HepG2 (cell line): ENCODE results near the gene TTC28. TPM values are rescaled to one million over a fixed set of nuclear protein-coding genes. Genes with fewer than 3 reads are reported as not detected.

Experiments
- ATAC-seq: fragments of 200-7000 bp; cut with Tn5 transposase; 3 replicates; pipeline ENCODE4 v1.9.1; 2020; ENCODE audit warnings: mild to moderate bottlenecking, moderate library complexity
- BruUV-seq: library from RNA; stranded (reverse); fragments of 400-500 nt; replicated peaks from 2 replicates; lab custom pipeline; 2021; lab: Mats Ljungman, UMichigan
- CTCF ChIA-PET: fragments of 300-600 bp; formaldehyde crosslinking; extraction: SDS; loops from one replicate; lab custom pipeline; 2021; ENCODE audit warnings: low total read pairs, inconsistent platforms, low intra/inter-chr PET ratio; lab: Yijun Ruan, JAX
- POLR2A ChIA-PET: fragments of 350-600 bp; sonication (Branson Sonifier 250); formaldehyde crosslinking; loops from one replicate; lab custom pipeline; 2020; ENCODE audit warnings: antibody characterized with exemption, inconsistent platforms; lab: Yijun Ruan, JAX
- DNase-seq: peaks from one replicate; pipeline ENCODE4 v3.0.0-alpha.2; 2015; ENCODE audit warnings: low spot score
- FAIRE-seq: peaks from 3 replicates; lab custom pipeline; 2011; peaks lifted over from hg19 to GRCh38; lab: Jason Lieb, UNC
- H2AFZ ChIP-seq: one replicate; pipeline ENCODE4 v1.6.1; 2011; ENCODE audit warnings: low read length, inconsistent platforms
- H3K27ac ChIP-seq: fragments of 300-600 bp; 3 replicates; pipeline ENCODE4 v1.8.0; 2011; ENCODE audit warnings: mixed run types, mild to moderate bottlenecking, mixed read lengths, low read length, inconsistent platforms; ENCODE audit not compliant: insufficient read depth; ENCODE audit errors: extremely low read length
- H3K27me3 ChIP-seq, 2 experiments: fragments of 200-600 bp in 1 of 2; 2 replicates in 1 of 2; 3 replicates in 1 of 2; pipeline versions ENCODE4 v1.6.0 to v1.8.0; 2011; ENCODE audit warnings: low read length in 2 of 2, mild to moderate bottlenecking in 2 of 2, moderate library complexity in 2 of 2, inconsistent platforms in 1 of 2; ENCODE audit not compliant: insufficient read depth in 2 of 2, control insufficient read depth in 1 of 2
- H3K36me3 ChIP-seq, 2 experiments: fragments of 200-600 bp in 1 of 2; replicated peaks in 1 of 2; 2 replicates in 1 of 2; 3 replicates in 1 of 2; pipeline versions ENCODE4 v1.5.1 to v1.8.0; 2011; ENCODE audit warnings: low read length in 2 of 2, inconsistent platforms in 1 of 2; ENCODE audit not compliant: insufficient read depth in 2 of 2, control insufficient read depth in 1 of 2
- H3K4me1 ChIP-seq: 2 replicates; pipeline ENCODE4 v1.5.1; 2012; ENCODE audit warnings: low read length, inconsistent platforms; ENCODE audit not compliant: insufficient read depth
- H3K4me2 ChIP-seq: 2 replicates; pipeline ENCODE4 v1.6.0; 2011; ENCODE audit warnings: low read depth, low read length, inconsistent platforms
- H3K4me3 ChIP-seq, 3 experiments: fragments of 200-600 bp in 1 of 3; sonication (generic), shearing (Covaris generic) in 1 of 3; replicated peaks in 1 of 3; 2 replicates each; pipeline ENCODE4 v1.5.1; 2011 to 2016; ENCODE audit warnings: low read length in 3 of 3, inconsistent platforms in 2 of 3, low read depth in 2 of 3, mild to moderate bottlenecking in 2 of 3, control low read depth in 1 of 3, mixed read lengths in 1 of 3; ENCODE audit not compliant: insufficient read depth in 1 of 3
- H3K79me2 ChIP-seq: one replicate; pipeline ENCODE4 v1.6.1; 2011; ENCODE audit warnings: low read length, inconsistent platforms; ENCODE audit not compliant: insufficient read depth
- H3K9ac ChIP-seq: 2 replicates; pipeline ENCODE4 v1.6.0; 2011; ENCODE audit warnings: mild to moderate bottlenecking, low read depth, low read length, inconsistent platforms; ENCODE audit not compliant: insufficient read depth
- H3K9me3 ChIP-seq: 2 replicates; pipeline ENCODE4 v1.5.1; 2012; ENCODE audit warnings: mild to moderate bottlenecking, low read length
- H4K20me1 ChIP-seq: 2 replicates; pipeline ENCODE4 v1.6.0; 2011; ENCODE audit warnings: inconsistent platforms, mild to moderate bottlenecking, low read length, moderate library complexity; ENCODE audit not compliant: insufficient read depth
- CAMTA2 ChIP-seq: sonication (generic); formaldehyde crosslinking; IDR thresholded peaks from 2 replicates; pipeline ENCODE4 v1.4.0; 2020; ENCODE audit warnings: mild to moderate bottlenecking, missing genetic modification reagents, borderline replicate concordance
- CEBPB ChIP-seq: IDR thresholded peaks from 2 replicates; pipeline ENCODE4 v1.6.1; 2011; ENCODE audit warnings: low read depth, low read length, improper control_type of control experiment, borderline replicate concordance
- CEBPG ChIP-seq: IDR thresholded peaks from 2 replicates; pipeline ENCODE4 v1.6.1; 2016
- HMG20B ChIP-seq: conservative IDR thresholded peaks from 2 replicates; pipeline ENCODE4 v1.6.1; 2016; ENCODE audit warnings: missing genetic modification reagents, missing compliant biosample characterization
- KLF15 ChIP-seq: sonication (generic); formaldehyde crosslinking; IDR thresholded peaks from 2 replicates; pipeline ENCODE4 v1.8.1; 2023; ENCODE audit warnings: borderline replicate concordance, mild to moderate bottlenecking, inconsistent platforms, missing genetic modification reagents, mixed read lengths
- PAF1 ChIP-seq: IDR thresholded peaks from 2 replicates; pipeline ENCODE4 v1.6.1; 2016; ENCODE audit warnings: missing genetic modification reagents, missing compliant biosample characterization
- ZNF207 ChIP-seq: fragments of 450-650 bp; IDR thresholded peaks from 2 replicates; pipeline ENCODE4 v1.6.1; 2016; ENCODE audit warnings: antibody characterized with exemption, borderline replicate concordance
- ZNF670 ChIP-seq: sonication (generic); formaldehyde crosslinking; IDR thresholded peaks from 2 replicates; pipeline ENCODE4 v1.8.0; 2022; ENCODE audit warnings: mild to moderate bottlenecking, missing genetic modification reagents, borderline replicate concordance
- ZNF678 ChIP-seq: sonication (generic); formaldehyde crosslinking; IDR thresholded peaks from 2 replicates; pipeline ENCODE4 v1.4.0; 2020; ENCODE audit warnings: mild to moderate bottlenecking, missing genetic modification reagents
- WGBS: methylation state at CpG from one replicate; pipeline ENCODE4 v1.1.6; 2017; ENCODE audit warnings: low lambda C conversion rate; 5-methylcytosine and 5-hydroxymethylcytosine counted together
- in situ Hi-C: cut with HindIII; loops from 2 replicates; pipeline ENCODE4 v1.10.0; 2017; ENCODE audit warnings: low pct_unique_long_range_greater_than_20kb; ENCODE audit not compliant: extremely low pct_ligation_motif_present
- intact Hi-C: fragments of 100-400 bp; cut with micrococcal nuclease; formaldehyde crosslinking; loops from one replicate; pipeline ENCODE4 v1.10.0; 2022; ENCODE audit not compliant: unreplicated experiment
- polyA plus RNA-seq, 8 experiments: library from polyadenylated mRNA; depleted of rRNA in 3 of 8; stranded (reverse) in 7 of 8; unstranded in 1 of 8; fragments of >200 nt; fragmentation: Illumina TruSeq in 4 of 8; extraction: Trizol in 4 of 8; gene quantifications; 2 replicates each; pipeline versions ENCODE4 v1.2.1 to v1.2.3, GENCODE V29; 2011 to 2016; ENCODE audit warnings: low read depth in 4 of 8, missing spikeins in 1 of 8, mixed read lengths in 1 of 8; ENCODE audit not compliant: insufficient read depth in 1 of 8
- total RNA-seq, 5 experiments: library from RNA; depleted of rRNA; stranded (reverse); fragments of >200 nt; fragmentation: Illumina TruSeq; extraction: Trizol; gene quantifications; 2 replicates each; pipeline ENCODE4 v1.2.3, GENCODE V29; 2016; ENCODE audit warnings: low read depth in 1 of 5
- TF ChIP-seq, protein P1 (sequence below): fragments of 450-650 bp; IDR thresholded peaks from 2 replicates; pipeline ENCODE4 v1.6.1; 2017; ENCODE audit warnings: mild to moderate bottlenecking
- TF ChIP-seq, protein P2 (sequence below): sonication (generic); formaldehyde crosslinking; IDR thresholded peaks from 2 replicates; pipeline ENCODE4 v1.4.0; 2020; ENCODE audit warnings: missing genetic modification reagents, borderline replicate concordance
- TF ChIP-seq, protein P3 (sequence below): sonication (generic); formaldehyde crosslinking; IDR thresholded peaks from 2 replicates; pipeline ENCODE4 v1.5.1; 2020; ENCODE audit warnings: missing genetic modification reagents, mild to moderate bottlenecking, borderline replicate concordance
- TF ChIP-seq, protein P4 (sequence below): sonication (generic); formaldehyde crosslinking; IDR thresholded peaks from 2 replicates; pipeline ENCODE4 v1.8.0; 2022; ENCODE audit warnings: mild to moderate bottlenecking, missing genetic modification reagents
- TF ChIP-seq, protein P5 (sequence below), 2 experiments: sonication (generic) in 1 of 2; formaldehyde crosslinking in 1 of 2; IDR thresholded peaks; 2 replicates each; pipeline versions ENCODE4 v1.4.0 to v1.6.1; 2018 to 2020; ENCODE audit warnings: missing genetic modification reagents in 2 of 2, borderline replicate concordance in 1 of 2, low read depth in 1 of 2, mild to moderate bottlenecking in 1 of 2, missing biosample characterization in 1 of 2

TTC28 gene
- total and polyA plus RNA-seq, 2 of the 13 experiments (the other 11 are each of a cell fraction or from before 2014, with no cell fraction given): 4.2 to 13.1 TPM

DNA sequence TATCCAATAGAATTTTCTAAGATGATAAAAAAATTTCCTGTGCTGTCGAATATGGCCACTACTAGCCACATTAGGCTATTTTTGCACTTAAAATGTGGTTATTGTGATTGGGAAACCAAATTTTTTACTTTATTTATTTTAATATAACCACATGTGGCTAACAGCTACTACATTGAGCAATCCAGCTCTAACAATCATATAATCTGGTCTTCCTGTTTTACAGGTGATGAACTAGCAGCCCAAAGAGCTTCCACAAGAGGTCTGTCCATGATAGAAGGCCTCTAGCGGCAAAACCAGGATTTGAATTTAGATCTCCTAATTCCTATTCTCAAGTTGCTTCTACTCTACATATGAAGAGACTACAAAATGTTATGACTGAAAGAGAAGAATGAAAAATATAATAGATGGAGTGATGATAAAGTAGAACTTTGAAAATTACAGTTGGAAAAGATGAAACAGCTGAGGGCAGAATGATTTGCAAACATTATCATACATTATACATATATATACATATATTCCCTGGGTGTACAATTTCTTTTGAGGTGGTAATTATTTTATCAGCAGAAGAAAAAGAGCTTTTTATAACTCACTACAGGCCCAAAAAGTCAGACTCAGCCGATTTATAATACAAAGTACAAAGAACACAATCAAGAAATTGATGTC, 397.1 kb downstream of the TTC28 start:
- Histone ChIP-seq H3K9ac (no peak overlapping the region), H3K27me3 (no peaks in the 10 kb centered on the region), H3K79me2 (no peaks in the 10 kb centered on the region), H3K9me3 (no peaks in the 10 kb centered on the region), H2AFZ (no peak overlapping the region), H3K4me2 (no peak overlapping the region), H3K27ac (no peak overlapping the region), H3K4me1 (no peaks in the 10 kb centered on the region), H3K36me3 (no peaks in the 10 kb centered on the region), H4K20me1 (no peaks in the 10 kb centered on the region), H3K4me3 (no peak overlapping the region)
- FAIRE-seq: no peak
- BruUV-seq: no TSS peak
- no peak for ATAC-seq
- 96% methylated on average over 3 of the region's 3 CpGs for WGBS
- ChIA-PET POLR2A (no interaction called here), CTCF (no interaction called here)
- in situ Hi-C loops: no loop called here
- intact Hi-C loops: no loop called here
- DNase-seq: no peak
- TF ChIP-seq KLF15 (CRISPR knock-in tag) (no peak), CEBPG (CRISPR knock-in tag) (no peak), ZNF207 (no peak), ZNF678 (CRISPR knock-in tag) (no peak), CEBPB (no peak), ZNF670 (CRISPR knock-in tag) (no peak), PAF1 (CRISPR knock-in tag) (no peak), CAMTA2 (no peak), HMG20B (no peak)
- TF ChIP-seq, protein P1, sequence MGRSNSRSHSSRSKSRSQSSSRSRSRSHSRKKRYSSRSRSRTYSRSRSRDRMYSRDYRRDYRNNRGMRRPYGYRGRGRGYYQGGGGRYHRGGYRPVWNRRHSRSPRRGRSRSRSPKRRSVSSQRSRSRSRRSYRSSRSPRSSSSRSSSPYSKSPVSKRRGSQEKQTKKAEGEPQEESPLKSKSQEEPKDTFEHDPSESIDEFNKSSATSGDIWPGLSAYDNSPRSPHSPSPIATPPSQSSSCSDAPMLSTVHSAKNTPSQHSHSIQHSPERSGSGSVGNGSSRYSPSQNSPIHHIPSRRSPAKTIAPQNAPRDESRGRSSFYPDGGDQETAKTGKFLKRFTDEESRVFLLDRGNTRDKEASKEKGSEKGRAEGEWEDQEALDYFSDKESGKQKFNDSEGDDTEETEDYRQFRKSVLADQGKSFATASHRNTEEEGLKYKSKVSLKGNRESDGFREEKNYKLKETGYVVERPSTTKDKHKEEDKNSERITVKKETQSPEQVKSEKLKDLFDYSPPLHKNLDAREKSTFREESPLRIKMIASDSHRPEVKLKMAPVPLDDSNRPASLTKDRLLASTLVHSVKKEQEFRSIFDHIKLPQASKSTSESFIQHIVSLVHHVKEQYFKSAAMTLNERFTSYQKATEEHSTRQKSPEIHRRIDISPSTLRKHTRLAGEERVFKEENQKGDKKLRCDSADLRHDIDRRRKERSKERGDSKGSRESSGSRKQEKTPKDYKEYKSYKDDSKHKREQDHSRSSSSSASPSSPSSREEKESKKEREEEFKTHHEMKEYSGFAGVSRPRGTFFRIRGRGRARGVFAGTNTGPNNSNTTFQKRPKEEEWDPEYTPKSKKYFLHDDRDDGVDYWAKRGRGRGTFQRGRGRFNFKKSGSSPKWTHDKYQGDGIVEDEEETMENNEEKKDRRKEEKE: no peak
- TF ChIP-seq, protein P2, sequence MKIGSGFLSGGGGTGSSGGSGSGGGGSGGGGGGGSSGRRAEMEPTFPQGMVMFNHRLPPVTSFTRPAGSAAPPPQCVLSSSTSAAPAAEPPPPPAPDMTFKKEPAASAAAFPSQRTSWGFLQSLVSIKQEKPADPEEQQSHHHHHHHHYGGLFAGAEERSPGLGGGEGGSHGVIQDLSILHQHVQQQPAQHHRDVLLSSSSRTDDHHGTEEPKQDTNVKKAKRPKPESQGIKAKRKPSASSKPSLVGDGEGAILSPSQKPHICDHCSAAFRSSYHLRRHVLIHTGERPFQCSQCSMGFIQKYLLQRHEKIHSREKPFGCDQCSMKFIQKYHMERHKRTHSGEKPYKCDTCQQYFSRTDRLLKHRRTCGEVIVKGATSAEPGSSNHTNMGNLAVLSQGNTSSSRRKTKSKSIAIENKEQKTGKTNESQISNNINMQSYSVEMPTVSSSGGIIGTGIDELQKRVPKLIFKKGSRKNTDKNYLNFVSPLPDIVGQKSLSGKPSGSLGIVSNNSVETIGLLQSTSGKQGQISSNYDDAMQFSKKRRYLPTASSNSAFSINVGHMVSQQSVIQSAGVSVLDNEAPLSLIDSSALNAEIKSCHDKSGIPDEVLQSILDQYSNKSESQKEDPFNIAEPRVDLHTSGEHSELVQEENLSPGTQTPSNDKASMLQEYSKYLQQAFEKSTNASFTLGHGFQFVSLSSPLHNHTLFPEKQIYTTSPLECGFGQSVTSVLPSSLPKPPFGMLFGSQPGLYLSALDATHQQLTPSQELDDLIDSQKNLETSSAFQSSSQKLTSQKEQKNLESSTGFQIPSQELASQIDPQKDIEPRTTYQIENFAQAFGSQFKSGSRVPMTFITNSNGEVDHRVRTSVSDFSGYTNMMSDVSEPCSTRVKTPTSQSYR (CRISPR knock-in tag): no peak
- TF ChIP-seq, protein P3, sequence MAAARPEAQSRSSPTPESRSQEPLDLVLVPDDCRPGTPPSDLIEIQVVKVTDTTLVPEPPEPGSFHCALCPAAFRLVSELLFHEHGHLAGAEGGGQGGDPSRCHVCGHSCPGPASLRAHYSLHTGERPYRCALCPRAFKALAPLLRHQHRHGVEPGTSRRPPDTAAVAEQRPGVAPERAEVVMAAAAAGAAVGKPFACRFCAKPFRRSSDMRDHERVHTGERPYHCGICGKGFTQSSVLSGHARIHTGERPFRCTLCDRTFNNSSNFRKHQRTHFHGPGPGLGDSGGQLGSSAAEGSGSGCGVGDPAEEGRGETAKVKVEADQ (CRISPR knock-in tag): no peak
- TF ChIP-seq, protein P4, sequence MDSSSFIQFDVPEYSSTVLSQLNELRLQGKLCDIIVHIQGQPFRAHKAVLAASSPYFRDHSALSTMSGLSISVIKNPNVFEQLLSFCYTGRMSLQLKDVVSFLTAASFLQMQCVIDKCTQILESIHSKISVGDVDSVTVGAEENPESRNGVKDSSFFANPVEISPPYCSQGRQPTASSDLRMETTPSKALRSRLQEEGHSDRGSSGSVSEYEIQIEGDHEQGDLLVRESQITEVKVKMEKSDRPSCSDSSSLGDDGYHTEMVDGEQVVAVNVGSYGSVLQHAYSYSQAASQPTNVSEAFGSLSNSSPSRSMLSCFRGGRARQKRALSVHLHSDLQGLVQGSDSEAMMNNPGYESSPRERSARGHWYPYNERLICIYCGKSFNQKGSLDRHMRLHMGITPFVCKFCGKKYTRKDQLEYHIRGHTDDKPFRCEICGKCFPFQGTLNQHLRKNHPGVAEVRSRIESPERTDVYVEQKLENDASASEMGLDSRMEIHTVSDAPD (CRISPR knock-in tag): no peak
- TF ChIP-seq, protein P5, sequence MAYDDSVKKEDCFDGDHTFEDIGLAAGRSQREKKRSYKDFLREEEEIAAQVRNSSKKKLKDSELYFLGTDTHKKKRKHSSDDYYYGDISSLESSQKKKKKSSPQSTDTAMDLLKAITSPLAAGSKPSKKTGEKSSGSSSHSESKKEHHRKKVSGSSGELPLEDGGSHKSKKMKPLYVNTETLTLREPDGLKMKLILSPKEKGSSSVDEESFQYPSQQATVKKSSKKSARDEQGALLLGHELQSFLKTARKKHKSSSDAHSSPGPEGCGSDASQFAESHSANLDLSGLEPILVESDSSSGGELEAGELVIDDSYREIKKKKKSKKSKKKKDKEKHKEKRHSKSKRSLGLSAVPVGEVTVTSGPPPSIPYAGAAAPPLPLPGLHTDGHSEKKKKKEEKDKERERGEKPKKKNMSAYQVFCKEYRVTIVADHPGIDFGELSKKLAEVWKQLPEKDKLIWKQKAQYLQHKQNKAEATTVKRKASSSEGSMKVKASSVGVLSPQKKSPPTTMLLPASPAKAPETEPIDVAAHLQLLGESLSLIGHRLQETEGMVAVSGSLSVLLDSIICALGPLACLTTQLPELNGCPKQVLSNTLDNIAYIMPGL (CRISPR knock-in tag; IDR thresholded peaks at IDR 0.05; ENCODE audit: borderline replicate concordance in 1 of 2, low read depth in 1 of 2): no peak
